HG03571 (cell line): ENCODE measurements around the gene THAP11.
"Not testable (repeated sequence)": the region's sequence is repeated elsewhere in the genome, so short reads cannot be mapped to it uniquely, and the experiment has no call there.

ENCODE experiments used
- ATAC-seq: cut with Tn5 transposase; IDR thresholded peaks from one replicate; pipeline ENCODE4 v1.9.1; 2021; ENCODE audit not compliant: unreplicated experiment

THAP11 gene

GRCh38 chr16:67834242-67834614 is 7.9 kb upstream of the THAP11 start:
- no peak for ATAC-seq

GRCh38 chr16:67837190-67837589 is 4.9 kb upstream of the THAP11 start:
- ATAC-seq, result not testable (repeated sequence)

- no peak for ATAC-seq
Observed at GRCh38 chr16:67837811-67838210, 4.3 kb upstream of the THAP11 start.

GRCh38 chr16:67841198-67841815 is 813 bp upstream of the THAP11 start:
- ATAC-seq, result no peak

- peak; percentile 5 for ATAC-seq
Observed at GRCh38 chr16:67842509-67843342, 606 bp downstream of the THAP11 start.

- ATAC-seq, result no peak
Observed at GRCh38 chr16:67843343-67843765, 1.2 kb downstream of the THAP11 start.

GRCh38 chr16:67844497-67844896 is 2.4 kb downstream of the THAP11 start:
- ATAC-seq, result no peak

- ATAC-seq, result no peak
Observed at GRCh38 chr16:67845291-67846062, 3.4 kb downstream of the THAP11 start.

GRCh38 chr16:67846063-67846319 is 3.9 kb downstream of the THAP11 start:
- ATAC-seq, result no peak

- ATAC-seq, result peak; percentile 54
Observed at GRCh38 chr16:67846320-67847063, 4.4 kb downstream of the THAP11 start, which contains the start of gene NUTF2. TSS of gene NUTF2 (plus strand) at chr16:67846933. CDS start at chr16:67865131, 18,198 bp downstream.

GRCh38 chr16:67847064-67847861 is 5.1 kb downstream of the THAP11 start, which contains the start of gene CENPT:
TSS of gene CENPT (minus strand) at chr16:67847693. CDS start at chr16:67833859, 13,834 bp downstream.
- peak; percentile 25 for ATAC-seq

- ATAC-seq, result no peak
Observed at GRCh38 chr16:67848118-67848517, 6.0 kb downstream of the THAP11 start.

GRCh38 chr16:67853670-67854069 is 11.6 kb downstream of the THAP11 start:
- ATAC-seq, result no peak

- no peak for ATAC-seq
Observed at GRCh38 chr16:67855789-67856188, 13.7 kb downstream of the THAP11 start.

GRCh38 chr16:67856927-67857546 is 14.9 kb downstream of the THAP11 start:
- no peak for ATAC-seq

- no peak for ATAC-seq
Observed at GRCh38 chr16:67857547-67858233, 15.6 kb downstream of the THAP11 start.

GRCh38 chr16:67858500-67858899 is 16.4 kb downstream of the THAP11 start:
- no peak for ATAC-seq

GRCh38 chr16:67860589-67861398 is 18.7 kb downstream of the THAP11 start:
- ATAC-seq, result no peak
